Neural cell (in vitro differentiated cells): Measurements from ENCODE around the gene AGPAT3. TPM values are rescaled to one million over a fixed set of nuclear protein-coding genes. Genes with fewer than 3 reads are reported as not detected.

Experiments
- H2AFZ ChIP-seq: fragments of 200-600, 300-800 bp; sonication (generic), shearing (Covaris generic); 2 replicates; pipeline ENCODE4 v1.6.0; 2014; ENCODE audit warnings: low read depth, mild to moderate bottlenecking, antibody characterized with exemption, low read length, moderate library complexity
- H3F3A ChIP-seq: fragments of 200-600 bp; shearing (Covaris generic); 2 replicates; pipeline ENCODE4 v1.6.1; 2016; ENCODE audit warnings: mild to moderate bottlenecking, moderate library complexity, mixed read lengths, antibody characterized with exemption, low read length; ENCODE audit not compliant: insufficient read depth, poor library complexity, severe bottlenecking
- H3K27ac ChIP-seq: fragments of 200-600, 300-800 bp; sonication (generic), shearing (Covaris generic); 2 replicates; pipeline ENCODE4 v1.5.1; 2014; ENCODE audit warnings: mild to moderate bottlenecking, low read length, moderate library complexity
- H3K27me3 ChIP-seq: fragments of 300-800, 200-600 bp; sonication (generic), shearing (Covaris generic); 2 replicates; pipeline ENCODE4 v1.6.0; 2014; ENCODE audit warnings: mild to moderate bottlenecking, low read depth, low read length, moderate library complexity; ENCODE audit not compliant: insufficient read depth
- H3K36me3 ChIP-seq: fragments of 300-800, 200-600 bp; sonication (generic), shearing (Covaris generic); 2 replicates; pipeline ENCODE4 v1.5.1; 2014; ENCODE audit warnings: mild to moderate bottlenecking, antibody characterized with exemption, low read length, moderate library complexity; ENCODE audit not compliant: insufficient read depth
- H3K4me2 ChIP-seq: fragments of 300-800, 200-600 bp; sonication (generic), shearing (Covaris generic); 2 replicates; pipeline ENCODE4 v1.6.0; 2014; ENCODE audit warnings: mild to moderate bottlenecking, low read length
- H3K4me3 ChIP-seq: fragments of 300-800, 200-600 bp; sonication (generic), shearing (Covaris generic); 2 replicates; pipeline ENCODE4 v1.5.1; 2014; ENCODE audit warnings: mild to moderate bottlenecking, low read length, moderate library complexity
- H3K79me2 ChIP-seq: fragments of 200-600 bp; shearing (Covaris generic); replicated peaks from 2 replicates; pipeline ENCODE4 v1.6.0; 2014; ENCODE audit warnings: mild to moderate bottlenecking, low read length, moderate library complexity; ENCODE audit not compliant: insufficient read depth
- H3K9ac ChIP-seq: fragments of 300-800, 200-600 bp; sonication (generic), shearing (Covaris generic); 2 replicates; pipeline ENCODE4 v1.6.1; 2016; ENCODE audit warnings: mild to moderate bottlenecking, low read length, mixed read lengths
- H3K9me2 ChIP-seq: fragments of 200-600 bp; shearing (Covaris generic); 2 replicates; pipeline ENCODE4 v1.6.1; 2016; ENCODE audit warnings: mild to moderate bottlenecking, low read length, mixed read lengths; ENCODE audit not compliant: insufficient read depth
- H3K9me3 ChIP-seq: fragments of 200-600, 300-800 bp; sonication (generic), shearing (Covaris generic); 2 replicates; pipeline ENCODE4 v1.6.1; 2016; ENCODE audit warnings: mild to moderate bottlenecking, mixed run types, low read length, moderate library complexity, mixed read lengths
- H4K20me1 ChIP-seq: fragments of 200-600 bp; shearing (Covaris generic); 2 replicates; pipeline ENCODE4 v1.6.1; 2016; ENCODE audit warnings: mild to moderate bottlenecking, mixed run types; ENCODE audit not compliant: insufficient read depth
- CTCF ChIP-seq: fragments of 450-650 bp; IDR thresholded peaks from 2 replicates; pipeline ENCODE4 v1.5.1; 2014; ENCODE audit warnings: antibody characterized with exemption, mild to moderate bottlenecking, moderate library complexity; ENCODE audit not compliant: poor library complexity, severe bottlenecking
- EP300 ChIP-seq: fragments of 450-650 bp; conservative IDR thresholded peaks from 2 replicates; pipeline ENCODE4 v1.6.1; 2014; ENCODE audit warnings: antibody characterized with exemption, mild to moderate bottlenecking, moderate library complexity; ENCODE audit not compliant: poor library complexity, severe bottlenecking
- EZH2 ChIP-seq: fragments of 200-600, 300-800 bp; shearing (Covaris generic), sonication (generic); IDR thresholded peaks from 2 replicates; pipeline ENCODE4 v1.6.1; 2014; ENCODE audit warnings: antibody characterized with exemption, low read length, borderline replicate concordance, mild to moderate bottlenecking; ENCODE audit not compliant: insufficient read depth, poor library complexity, severe bottlenecking
- MXI1 ChIP-seq: fragments of 450-650 bp; conservative IDR thresholded peaks from 2 replicates; pipeline ENCODE4 v1.6.1; 2014; ENCODE audit warnings: antibody characterized with exemption, mild to moderate bottlenecking; ENCODE audit not compliant: poor library complexity, severe bottlenecking
- POLR2AphosphoS5 ChIP-seq: IDR thresholded peaks from 2 replicates; pipeline ENCODE4 v1.6.1; 2012
- RAD21 ChIP-seq: fragments of 450-650 bp; conservative IDR thresholded peaks from 2 replicates; pipeline ENCODE4 v1.6.1; 2014; ENCODE audit warnings: antibody characterized with exemption, mild to moderate bottlenecking, moderate library complexity
- SMC3 ChIP-seq: fragments of 450-650 bp; conservative IDR thresholded peaks from 2 replicates; pipeline ENCODE4 v1.6.1; 2014; ENCODE audit warnings: antibody characterized with exemption, mild to moderate bottlenecking, moderate library complexity; ENCODE audit not compliant: poor library complexity
- TAF1 ChIP-seq: IDR thresholded peaks from 2 replicates; pipeline ENCODE4 v1.6.1; 2012; ENCODE audit warnings: low read depth
- polyA plus RNA-seq: library from polyadenylated mRNA; depleted of rRNA; stranded (reverse); fragments of >200 nt; gene quantifications from 2 replicates; pipeline ENCODE4 v1.2.3, GENCODE V29; 2014
- TF ChIP-seq, protein P1 (sequence below): IDR thresholded peaks from 2 replicates; pipeline ENCODE4 v1.6.1; 2012; ENCODE audit warnings: borderline replicate concordance

Gene AGPAT3
- polyA plus RNA-seq, 1 donor from 2014 or later: 8.4 TPM

GRCh38 chr21:43884012-43884860 lies 19.2 kb downstream of the AGPAT3 start:
- Histone ChIP-seq H3K27ac (no peak overlapping the region), H3F3A (no peaks in the 10 kb centered on the region), H3K36me3 (no peaks in the 10 kb centered on the region), H3K4me3 (no peak overlapping the region), H3K27me3 (no peaks in the 10 kb centered on the region), H3K9ac (no peak overlapping the region), H3K9me3 (no peaks in the 10 kb centered on the region), H2AFZ (no peak overlapping the region), H3K79me2 (no peaks in the 10 kb centered on the region), H3K4me2 (no peak overlapping the region), H3K9me2 (no peaks in the 10 kb centered on the region), H4K20me1 (no peaks in the 10 kb centered on the region)
- TF ChIP-seq SMC3 (no peak), POLR2AphosphoS5 (no peak), MXI1 (no peak), TAF1 (no peak)

- Histone ChIP-seq H3K27me3 (no peaks in the 10 kb centered on the region), H3K79me2 (no peaks in the 10 kb centered on the region), H3K4me3 (no peak overlapping the region), H3K9me3 (no peaks in the 10 kb centered on the region), H2AFZ (no peak overlapping the region), H3F3A (no peaks in the 10 kb centered on the region), H3K9me2 (no peaks in the 10 kb centered on the region), H3K36me3 (no peaks in the 10 kb centered on the region), H3K27ac (no peak overlapping the region), H3K9ac (no peak overlapping the region), H4K20me1 (no peaks in the 10 kb centered on the region), H3K4me2 (no peak overlapping the region)
- no peak for TF ChIP-seq SMC3
- TF ChIP-seq EZH2: no peak
- TF ChIP-seq, protein P1, sequence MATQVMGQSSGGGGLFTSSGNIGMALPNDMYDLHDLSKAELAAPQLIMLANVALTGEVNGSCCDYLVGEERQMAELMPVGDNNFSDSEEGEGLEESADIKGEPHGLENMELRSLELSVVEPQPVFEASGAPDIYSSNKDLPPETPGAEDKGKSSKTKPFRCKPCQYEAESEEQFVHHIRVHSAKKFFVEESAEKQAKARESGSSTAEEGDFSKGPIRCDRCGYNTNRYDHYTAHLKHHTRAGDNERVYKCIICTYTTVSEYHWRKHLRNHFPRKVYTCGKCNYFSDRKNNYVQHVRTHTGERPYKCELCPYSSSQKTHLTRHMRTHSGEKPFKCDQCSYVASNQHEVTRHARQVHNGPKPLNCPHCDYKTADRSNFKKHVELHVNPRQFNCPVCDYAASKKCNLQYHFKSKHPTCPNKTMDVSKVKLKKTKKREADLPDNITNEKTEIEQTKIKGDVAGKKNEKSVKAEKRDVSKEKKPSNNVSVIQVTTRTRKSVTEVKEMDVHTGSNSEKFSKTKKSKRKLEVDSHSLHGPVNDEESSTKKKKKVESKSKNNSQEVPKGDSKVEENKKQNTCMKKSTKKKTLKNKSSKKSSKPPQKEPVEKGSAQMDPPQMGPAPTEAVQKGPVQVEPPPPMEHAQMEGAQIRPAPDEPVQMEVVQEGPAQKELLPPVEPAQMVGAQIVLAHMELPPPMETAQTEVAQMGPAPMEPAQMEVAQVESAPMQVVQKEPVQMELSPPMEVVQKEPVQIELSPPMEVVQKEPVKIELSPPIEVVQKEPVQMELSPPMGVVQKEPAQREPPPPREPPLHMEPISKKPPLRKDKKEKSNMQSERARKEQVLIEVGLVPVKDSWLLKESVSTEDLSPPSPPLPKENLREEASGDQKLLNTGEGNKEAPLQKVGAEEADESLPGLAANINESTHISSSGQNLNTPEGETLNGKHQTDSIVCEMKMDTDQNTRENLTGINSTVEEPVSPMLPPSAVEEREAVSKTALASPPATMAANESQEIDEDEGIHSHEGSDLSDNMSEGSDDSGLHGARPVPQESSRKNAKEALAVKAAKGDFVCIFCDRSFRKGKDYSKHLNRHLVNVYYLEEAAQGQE: no peak
- no peak for TF ChIP-seq CTCF
- no peak for TF ChIP-seq RAD21
- no peak for TF ChIP-seq TAF1
- TF ChIP-seq MXI1: no peak
- TF ChIP-seq POLR2AphosphoS5: no peak
- no peak for TF ChIP-seq EP300
Observed at GRCh38 chr21:43884861-43885417, 19.9 kb downstream of the AGPAT3 start.
